Testis (tissue), 3 donors: ENCODE results near the gene LAD1. TPM values are rescaled to one million over a fixed set of nuclear protein-coding genes. Genes with fewer than 3 reads are reported as not detected.

Source experiments
- DNase-seq: peaks from one replicate; pipeline ENCODE4 v3.0.0-alpha.2; 2019
- H3K27ac ChIP-seq, 2 donors: fragments of 200-600 bp; sonication (generic); one replicate each; pipeline ENCODE4 v1.5.1; 2019
- H3K27me3 ChIP-seq: fragments of 200-600 bp; sonication (generic); one replicate; pipeline ENCODE4 v1.5.1; 2019
- H3K36me3 ChIP-seq: fragments of 200-600 bp; sonication (generic); one replicate; pipeline ENCODE4 v1.5.1; 2017; ENCODE audit warnings: low read depth; ENCODE audit errors: missing control alignments
- H3K4me1 ChIP-seq: fragments of 200-600 bp; sonication (generic); one replicate; pipeline ENCODE4 v1.5.1; 2019
- H3K4me3 ChIP-seq, 2 donors: fragments of 200-600 bp; sonication (generic); one replicate each; pipeline ENCODE4 v1.5.1; 2017 to 2019
- H3K9me3 ChIP-seq: fragments of 200-600 bp; sonication (generic); one replicate; pipeline ENCODE4 v1.5.1; 2017
- CTCF ChIP-seq, 3 experiments: fragments of 450-650 bp in 2 of 3; fragments of 200-600 bp in 1 of 3; sonication (generic) in 1 of 3; IDR thresholded peaks; one replicate each; pipeline ENCODE4 v1.5.1; 2016 to 2019; ENCODE audit warnings: antibody characterized with exemption in 3 of 3, mild to moderate bottlenecking in 2 of 3, moderate library complexity in 1 of 3
- POLR2A ChIP-seq: fragments of 450-650 bp; IDR thresholded peaks from one replicate; pipeline ENCODE4 v1.6.1; 2017; ENCODE audit warnings: antibody characterized with exemption, mild to moderate bottlenecking, moderate library complexity
- WGBS, 2 donors: methylation state at CpG; one replicate each; pipeline ENCODE4 v1.1.5; 2018; 5-methylcytosine and 5-hydroxymethylcytosine counted together
- intact Hi-C: fragments of 100-400 bp; cut with DNase I; formaldehyde crosslinking; loops from one replicate; pipeline ENCODE4 v1.15.1; 2023; ENCODE audit warnings: low total_unique reads
- polyA plus RNA-seq: library from polyadenylated mRNA; stranded (reverse); fragments of 350-450 nt; fragmentation: Illumina TruSeq; extraction: RNeasy Lipid Tissue Mini Kit (QIAGEN cat#74804); gene quantifications from one replicate; pipeline ENCODE4 v1.2.3, GENCODE V29; 2014; ENCODE audit warnings: low read depth, low replicate concordance; ENCODE audit not compliant: insufficient read depth
- total RNA-seq, 2 donors: library from RNA; depleted of rRNA; stranded (reverse); fragments of >200 nt; gene quantifications; one replicate each; pipeline ENCODE4 v1.2.3, GENCODE V29; 2016

The LAD1 gene
- total and polyA plus RNA-seq, 3 donors from 2014 or later = 0.37 to 1.2 (median 0.71) TPM

- H3K36me3 ChIP-seq = no peaks in the 10 kb centered on the region
- DNase-seq = no peak
- H3K4me3 ChIP-seq = no peak overlapping the region
- H3K9me3 ChIP-seq = no peaks in the 10 kb centered on the region
- intact Hi-C loops = no loop called here
- no peak for TF ChIP-seq POLR2A
- no peak for TF ChIP-seq CTCF (IDR thresholded peaks at IDR 0.05)
- no peak overlapping the region for H3K27ac ChIP-seq
- no peaks in the 10 kb centered on the region for H3K27me3 ChIP-seq
- no peaks in the 10 kb centered on the region for H3K4me1 ChIP-seq
- 92 to 100% methylated on average over 2 of the region's 2 CpGs for WGBS, 2 donors
Observed at GRCh38 chr1:201397675-201398074, 1.4 kb downstream of the LAD1 start.

- intact Hi-C loops = no loop called here
- no peaks in the 10 kb centered on the region for H3K27me3 ChIP-seq
- 89 to 92% methylated on average over 7 to 10 of the region's 10 CpGs for WGBS, 2 donors
- H3K36me3 ChIP-seq = no peaks in the 10 kb centered on the region
- H3K4me1 ChIP-seq = no peaks in the 10 kb centered on the region
- TF ChIP-seq POLR2A (no peak), CTCF (IDR thresholded peaks at IDR 0.05) (no peak)
- no peak for DNase-seq
- no peaks in the 10 kb centered on the region for H3K9me3 ChIP-seq
- H3K4me3 ChIP-seq = no peak overlapping the region
- no peak overlapping the region for H3K27ac ChIP-seq
Observed at GRCh38 chr1:201396861-201397464, 2.2 kb downstream of the LAD1 start.

- Histone ChIP-seq H3K27ac (no peak overlapping the region), H3K9me3 (no peaks in the 10 kb centered on the region), H3K4me3 (no peak overlapping the region), H3K4me1 (no peaks in the 10 kb centered on the region), H3K36me3 (no peaks in the 10 kb centered on the region), H3K27me3 (no peaks in the 10 kb centered on the region)
- no peak for TF ChIP-seq CTCF (IDR thresholded peaks at IDR 0.05)
- 89 to 91% methylated on average over 4 of the region's 4 CpGs for WGBS, 2 donors
- intact Hi-C loops = no loop called here
- DNase-seq = no peak
Observed at GRCh38 chr1:201395936-201396335, 3.2 kb downstream of the LAD1 start.

- no peak for TF ChIP-seq CTCF (IDR thresholded peaks at IDR 0.05)
- no peak for TF ChIP-seq POLR2A
- Histone ChIP-seq H3K27ac (no peak overlapping the region), H3K4me3 (no peak overlapping the region), H3K36me3 (no peaks in the 10 kb centered on the region), H3K27me3 (no peaks in the 10 kb centered on the region), H3K9me3 (no peaks in the 10 kb centered on the region), H3K4me1 (no peaks in the 10 kb centered on the region)
- WGBS, 2 donors = 89 to 90% methylated on average over 3 of the region's 3 CpGs
- intact Hi-C loops = no loop called here
- no peak for DNase-seq
Observed at GRCh38 chr1:201394591-201394990, 4.5 kb downstream of the LAD1 start.

GRCh38 chr1:201393076-201393475, 6.0 kb downstream of the LAD1 start:
- Histone ChIP-seq H3K27me3 (no peaks in the 10 kb centered on the region), H3K27ac (no peak overlapping the region), H3K4me3 (no peak overlapping the region), H3K9me3 (no peaks in the 10 kb centered on the region), H3K36me3 (no peaks in the 10 kb centered on the region), H3K4me1 (no peaks in the 10 kb centered on the region)
- no peak for DNase-seq
- TF ChIP-seq CTCF (IDR thresholded peaks at IDR 0.05) = no peak
- TF ChIP-seq POLR2A = no peak
- intact Hi-C loops = no loop called here
- 76 to 79% methylated on average over 3 of the region's 3 CpGs for WGBS, 2 donors
